Peyer's patch (tissue), 4 donors: ENCODE results near the gene ZNF304.

Experiments
- POLR2A ChIP-seq, 2 donors: fragments of 450-650 bp; IDR thresholded peaks; one replicate each; pipeline ENCODE4 v1.5.1; 2017; ENCODE audit warnings: antibody characterized with exemption in 2 of 2, mild to moderate bottlenecking in 2 of 2, moderate library complexity in 2 of 2
- TF ChIP-seq, protein P1 (sequence below), 6 experiments: fragments of 450-650 bp in 4 of 6; fragments of 200-600 bp in 2 of 6; sonication (generic) in 1 of 6; IDR thresholded peaks; one replicate each; pipeline ENCODE4 v1.5.1; 2017 to 2019; ENCODE audit warnings: antibody characterized with exemption in 6 of 6, mild to moderate bottlenecking in 3 of 6, moderate library complexity in 1 of 6

DNA sequence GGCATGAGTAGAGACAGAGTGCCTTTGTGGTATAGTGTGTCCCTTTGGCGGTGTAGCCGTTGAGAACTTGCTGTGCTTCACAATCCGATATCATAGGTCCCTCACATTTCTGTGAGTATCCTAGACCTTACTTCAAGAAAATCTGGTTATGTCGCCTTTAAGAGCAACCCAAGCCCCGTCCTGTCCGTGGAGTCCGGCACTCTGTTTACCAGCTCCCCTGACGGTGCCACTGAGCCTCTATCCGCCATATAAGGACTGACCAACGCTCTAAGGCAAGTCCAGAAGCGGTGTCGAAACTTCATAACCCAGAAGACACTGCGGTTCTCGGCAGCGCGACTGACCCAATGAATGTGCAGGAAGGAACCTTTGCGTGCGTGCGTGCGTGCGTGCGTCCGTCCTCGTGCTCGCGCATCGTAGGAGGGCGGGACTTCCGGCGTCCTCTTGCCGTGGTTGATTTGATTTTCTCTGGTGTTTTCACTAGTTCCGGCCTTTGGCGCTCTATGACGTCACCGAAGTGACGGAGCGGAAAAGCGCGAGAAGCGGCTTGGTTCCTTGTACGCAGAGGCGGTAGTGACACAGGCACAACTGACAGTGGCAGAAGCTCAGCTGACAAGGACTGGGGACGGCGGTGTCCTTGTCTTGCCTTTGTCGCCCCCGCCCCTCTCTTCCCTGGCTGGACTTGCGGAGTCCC, 12.1 kb downstream of the ZNF304 start, which contains the start of the genes TRAPPC2B and ZNF547:
- peak in 1 of 2 donors; percentile 43 for TF ChIP-seq POLR2A (IDR thresholded peaks at IDR 0.05)
- TF ChIP-seq, protein P1, sequence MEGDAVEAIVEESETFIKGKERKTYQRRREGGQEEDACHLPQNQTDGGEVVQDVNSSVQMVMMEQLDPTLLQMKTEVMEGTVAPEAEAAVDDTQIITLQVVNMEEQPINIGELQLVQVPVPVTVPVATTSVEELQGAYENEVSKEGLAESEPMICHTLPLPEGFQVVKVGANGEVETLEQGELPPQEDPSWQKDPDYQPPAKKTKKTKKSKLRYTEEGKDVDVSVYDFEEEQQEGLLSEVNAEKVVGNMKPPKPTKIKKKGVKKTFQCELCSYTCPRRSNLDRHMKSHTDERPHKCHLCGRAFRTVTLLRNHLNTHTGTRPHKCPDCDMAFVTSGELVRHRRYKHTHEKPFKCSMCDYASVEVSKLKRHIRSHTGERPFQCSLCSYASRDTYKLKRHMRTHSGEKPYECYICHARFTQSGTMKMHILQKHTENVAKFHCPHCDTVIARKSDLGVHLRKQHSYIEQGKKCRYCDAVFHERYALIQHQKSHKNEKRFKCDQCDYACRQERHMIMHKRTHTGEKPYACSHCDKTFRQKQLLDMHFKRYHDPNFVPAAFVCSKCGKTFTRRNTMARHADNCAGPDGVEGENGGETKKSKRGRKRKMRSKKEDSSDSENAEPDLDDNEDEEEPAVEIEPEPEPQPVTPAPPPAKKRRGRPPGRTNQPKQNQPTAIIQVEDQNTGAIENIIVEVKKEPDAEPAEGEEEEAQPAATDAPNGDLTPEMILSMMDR (IDR thresholded peaks at IDR 0.05), result no peak
